ENCODE results near the gene AKR1B15.
"Not testable (repeated sequence)": the region's sequence is repeated elsewhere in the genome, so short reads cannot be mapped to it uniquely, and the experiment has no call there.

AKR1B15 gene

GRCh38 chr7:134548877-134549276, at the start of gene AKR1B15:
Gene AKR1B15 (plus strand): TSS chr7:134549110. CDS start chr7:134564620, 15,510 bp downstream.
- DNase-seq (ENCODE audit: extremely low spot score, insufficient read length, low read depth), result peak; percentile 63

GRCh38 chr7:134500406-134500805, 48.5 kb upstream of the AKR1B15 start:
- FAIRE-seq (no peak), DNase-seq (ENCODE audit: extremely low spot score, insufficient read length, low read depth) (no peak)

More at GRCh38 chr7:134548877-134549276, at the start of gene AKR1B15:
- FAIRE-seq, result peak; percentile 81

GRCh38 chr7:134500982-134501381, 47.9 kb upstream of the AKR1B15 start:
- FAIRE-seq (no peak), DNase-seq (ENCODE audit: extremely low spot score, insufficient read length, low read depth) (no peak)

DNA sequence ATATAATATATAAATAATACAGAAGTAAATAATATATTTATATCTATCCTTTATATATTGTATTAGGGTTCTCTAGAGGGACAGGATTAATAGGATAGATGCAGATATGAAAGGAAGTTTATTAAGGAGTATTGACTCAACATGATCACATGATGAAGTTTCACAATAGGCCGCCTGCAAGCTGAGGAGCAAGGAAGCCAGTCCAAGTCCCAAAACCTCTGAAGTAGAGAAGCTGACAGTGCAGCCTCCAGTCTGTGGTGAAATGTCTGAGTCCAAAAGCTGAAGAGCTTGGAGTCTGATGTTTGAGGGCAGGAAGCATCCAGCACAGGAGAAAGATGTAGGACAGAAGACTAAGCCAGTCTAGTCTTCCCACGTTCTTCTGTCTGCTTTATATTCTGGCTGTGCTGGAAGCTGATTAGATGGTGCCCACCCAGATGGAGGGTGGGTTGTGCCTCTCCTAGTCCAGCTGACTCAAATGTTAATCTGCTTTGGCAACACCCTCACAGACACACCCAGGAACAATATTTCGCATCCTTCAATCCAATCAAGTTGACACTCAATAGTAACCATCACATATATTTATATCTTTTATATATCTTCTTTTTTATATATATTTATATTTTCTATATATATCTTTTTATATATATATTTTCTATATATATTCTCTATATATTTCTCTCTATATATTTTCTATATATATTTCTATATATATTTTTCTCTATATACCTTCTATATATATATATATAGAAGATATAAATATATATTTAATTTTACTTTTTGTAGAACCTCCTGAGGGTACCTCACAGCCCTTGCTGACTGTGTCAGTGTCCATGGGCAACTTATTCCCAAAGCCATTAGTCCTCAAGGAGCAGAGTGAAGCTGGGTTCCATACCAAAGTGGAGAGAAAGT, 46.2 kb upstream of the AKR1B15 start:
- no peak for DNase-seq (ENCODE audit: extremely low spot score, insufficient read length, low read depth)
- no peak for FAIRE-seq

GRCh38 chr7:134504660-134505164, 44.2 kb upstream of the AKR1B15 start:
- no peak for FAIRE-seq
- DNase-seq (ENCODE audit: extremely low spot score, insufficient read length, low read depth), result no peak

DNA sequence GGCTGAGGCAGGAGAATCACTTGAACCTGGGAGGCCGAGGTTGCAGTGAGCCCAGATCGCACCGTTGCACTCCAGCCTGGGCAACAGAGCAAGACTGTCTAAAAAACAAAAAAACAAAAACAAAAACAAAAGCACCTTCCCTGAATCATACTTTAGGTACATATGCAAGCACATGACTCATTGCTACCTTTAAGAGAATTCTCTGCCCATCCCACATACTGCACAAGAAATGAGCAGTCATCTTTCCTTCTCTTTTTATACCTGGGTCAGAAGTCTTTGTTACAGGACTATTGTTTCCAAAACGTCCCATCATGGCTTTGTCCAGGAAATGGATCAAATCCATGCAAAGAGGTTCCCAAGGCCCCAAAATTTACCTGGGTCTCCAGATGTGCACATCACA, 43.1 kb upstream of the AKR1B15 start:
- no peak for DNase-seq (ENCODE audit: extremely low spot score, insufficient read length, low read depth)

GRCh38 chr7:134509010-134509409, 39.9 kb upstream of the AKR1B15 start:
- no peak for FAIRE-seq
- DNase-seq (ENCODE audit: extremely low spot score, insufficient read length, low read depth), result no peak

More for the DNA sequence above, 43.1 kb upstream of the AKR1B15 start:
- FAIRE-seq, result no peak

- no peak for FAIRE-seq
- no peak for DNase-seq (ENCODE audit: extremely low spot score, insufficient read length, low read depth)
Observed at GRCh38 chr7:134510646-134511045, 38.3 kb upstream of the AKR1B15 start.

DNA sequence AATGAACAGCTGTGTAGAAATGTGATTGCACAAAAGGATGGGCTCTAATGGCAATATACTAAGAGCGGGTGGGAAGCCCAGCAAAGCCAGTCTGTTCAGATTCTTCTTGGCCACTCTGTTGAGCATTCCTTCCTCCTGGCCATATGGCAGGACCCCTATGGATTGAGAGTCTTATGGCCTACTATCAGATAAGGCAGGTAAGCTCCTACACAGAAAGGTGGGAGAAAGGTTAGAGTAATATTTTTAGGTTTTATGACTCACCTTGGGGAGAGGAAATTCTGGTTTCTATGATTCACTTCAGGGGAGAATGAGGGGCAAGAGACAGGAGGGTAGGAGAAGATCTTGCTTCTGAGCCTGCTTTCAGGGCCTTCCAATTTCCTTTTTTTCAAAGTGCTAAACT, 36.6 kb upstream of the AKR1B15 start:
- FAIRE-seq, result no peak
- DNase-seq (ENCODE audit: extremely low spot score, insufficient read length, low read depth), result no peak

DNA sequence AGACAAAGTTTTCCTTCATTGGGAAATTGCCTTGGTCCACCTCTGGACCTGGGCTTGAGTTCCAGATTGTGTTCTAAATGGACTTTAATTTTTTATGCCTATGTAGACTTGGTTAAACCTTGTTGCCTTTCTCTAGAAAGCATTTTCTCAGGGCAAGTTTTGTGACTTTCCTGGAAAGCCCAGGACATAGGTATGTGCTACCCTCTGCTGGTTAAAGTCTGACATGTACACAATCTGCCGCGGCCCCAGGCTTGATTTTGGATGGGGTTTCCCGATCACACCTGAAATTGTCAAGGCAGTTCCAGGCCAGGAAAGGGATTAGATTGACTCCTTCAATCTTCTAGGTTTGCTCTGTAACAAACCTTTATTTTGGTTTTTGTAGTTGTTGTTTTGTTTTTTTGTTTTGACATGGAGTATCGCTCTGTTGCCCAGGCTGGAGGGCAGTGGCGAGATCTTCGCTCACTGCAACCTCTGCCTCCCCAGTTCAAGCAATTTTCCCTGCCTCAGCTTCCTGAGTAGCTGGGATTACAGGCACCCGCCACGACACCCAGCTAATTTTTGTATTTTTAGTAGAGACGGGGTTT, 35.6 kb upstream of the AKR1B15 start:
- no peak for FAIRE-seq
- DNase-seq (ENCODE audit: extremely low spot score, insufficient read length, low read depth), result peak; percentile 26

- FAIRE-seq, result no peak
- DNase-seq (ENCODE audit: extremely low spot score, insufficient read length, low read depth), result no peak
Observed at GRCh38 chr7:134514106-134514505, 34.8 kb upstream of the AKR1B15 start.

- FAIRE-seq (peak; percentile 71), DNase-seq (ENCODE audit: extremely low spot score, insufficient read length, low read depth) (peak; percentile 30)
Observed at GRCh38 chr7:134514663-134515062, 34.2 kb upstream of the AKR1B15 start.

GRCh38 chr7:134515569-134516468, 33.1 kb upstream of the AKR1B15 start:
- FAIRE-seq (no peak), DNase-seq (ENCODE audit: extremely low spot score, insufficient read length, low read depth) (no peak)

DNA sequence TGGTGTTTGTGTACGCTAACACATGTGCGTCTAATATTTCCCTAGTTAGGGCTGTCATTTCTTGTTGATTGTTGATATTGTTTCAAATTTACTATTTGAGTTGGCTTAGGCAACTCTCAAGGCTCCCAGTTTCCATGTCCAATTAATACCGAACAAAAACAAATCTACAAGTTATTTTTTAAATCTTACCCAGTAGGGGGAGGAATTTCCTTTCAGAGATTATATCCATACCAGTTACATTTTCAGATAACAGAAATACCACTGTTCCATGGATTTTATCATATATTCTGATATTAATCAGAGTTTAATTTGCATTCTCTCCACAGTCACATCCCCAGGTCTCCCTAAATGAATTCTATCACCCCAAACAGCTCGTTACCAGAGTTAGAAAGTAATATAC, 28.8 kb upstream of the AKR1B15 start:
- DNase-seq (ENCODE audit: extremely low spot score, insufficient read length, low read depth), result no peak
- no peak for FAIRE-seq

DNA sequence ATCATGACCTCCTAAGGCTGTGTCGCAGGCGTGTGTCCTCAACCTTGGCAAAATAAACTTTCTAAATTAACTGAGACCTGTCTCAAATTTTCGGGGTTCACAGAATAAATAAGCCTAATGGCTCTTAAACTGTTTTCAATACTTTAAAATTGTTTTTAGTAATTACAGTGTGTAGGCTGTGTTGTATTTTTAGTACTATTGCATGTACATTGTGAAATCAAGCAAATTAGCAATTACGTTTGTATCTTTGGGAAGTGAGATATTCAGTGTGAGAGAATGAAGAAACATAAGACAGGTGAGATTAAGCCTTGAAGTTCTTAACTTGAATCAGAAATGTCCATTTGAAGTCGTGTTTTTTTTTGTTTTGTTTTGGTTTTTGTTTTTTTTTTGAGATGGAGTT, 26.3 kb upstream of the AKR1B15 start:
- FAIRE-seq, result no peak
- no peak for DNase-seq (ENCODE audit: extremely low spot score, insufficient read length, low read depth)

DNA sequence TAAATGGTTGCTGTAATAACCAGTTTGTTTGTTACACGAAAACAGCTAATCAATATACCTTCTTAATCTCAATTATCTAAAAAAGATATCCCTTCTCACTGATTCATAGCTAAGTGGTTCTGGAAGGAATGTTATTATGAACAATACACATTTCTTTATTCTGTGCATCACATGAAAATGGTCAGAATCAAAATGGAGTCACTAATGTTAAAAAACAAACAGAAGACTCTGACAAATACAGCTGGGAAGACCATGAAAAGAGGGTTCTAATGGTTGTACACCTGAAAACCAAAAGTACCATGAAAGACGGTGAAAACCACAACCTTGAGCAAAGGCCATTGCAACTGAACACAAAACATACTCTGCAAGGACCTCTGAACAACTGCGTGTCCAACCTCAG, 23.5 kb upstream of the AKR1B15 start:
- DNase-seq (ENCODE audit: extremely low spot score, insufficient read length, low read depth); FAIRE-seq: not testable (repeated sequence)

- not testable (repeated sequence) for FAIRE-seq; DNase-seq (ENCODE audit: extremely low spot score, insufficient read length, low read depth)
Observed at GRCh38 chr7:134526552-134527248, 22.2 kb upstream of the AKR1B15 start.

DNA sequence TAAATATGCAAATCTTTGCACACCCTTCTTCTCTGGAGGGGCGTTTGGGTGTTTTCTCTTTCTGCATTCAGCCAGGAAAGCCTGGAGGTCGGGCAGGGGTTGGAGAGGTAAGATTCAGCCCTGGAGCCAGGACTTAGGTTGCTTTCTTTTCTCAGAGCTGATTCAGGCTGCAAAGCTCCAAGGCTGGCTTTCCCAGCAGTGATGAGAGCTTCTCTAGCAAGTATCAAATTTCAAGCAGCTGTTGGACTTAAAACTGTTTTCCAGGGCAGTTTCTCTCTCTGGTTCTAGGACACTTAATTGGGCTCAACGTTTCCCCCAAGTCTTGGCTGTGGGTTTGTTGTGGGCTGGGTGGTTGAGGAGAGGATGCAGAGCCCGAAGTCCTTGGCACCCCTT, 20.9 kb upstream of the AKR1B15 start:
- no peak for DNase-seq (ENCODE audit: extremely low spot score, insufficient read length, low read depth)
- FAIRE-seq, result no peak

DNA sequence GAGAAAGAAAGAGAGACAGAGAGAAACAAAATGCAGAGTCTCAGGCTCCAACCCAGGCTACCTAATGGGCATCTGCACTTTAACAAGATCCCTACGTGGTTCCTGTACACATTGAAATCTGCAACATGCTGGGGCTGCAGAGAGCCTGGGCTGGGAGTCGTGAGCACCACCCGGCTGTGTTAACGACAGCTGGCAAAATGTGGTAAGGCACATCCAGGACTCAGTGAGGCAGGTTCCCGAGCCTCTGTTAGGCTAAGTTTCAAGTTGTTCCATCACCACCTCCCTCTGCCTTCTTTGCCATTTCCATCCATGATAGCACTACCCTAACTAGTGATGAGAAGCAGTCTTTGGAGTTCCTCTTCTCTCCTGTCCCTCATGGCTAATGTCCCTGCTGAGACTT, 20.2 kb upstream of the AKR1B15 start:
- FAIRE-seq (no peak), DNase-seq (ENCODE audit: extremely low spot score, insufficient read length, low read depth) (no peak)

DNA sequence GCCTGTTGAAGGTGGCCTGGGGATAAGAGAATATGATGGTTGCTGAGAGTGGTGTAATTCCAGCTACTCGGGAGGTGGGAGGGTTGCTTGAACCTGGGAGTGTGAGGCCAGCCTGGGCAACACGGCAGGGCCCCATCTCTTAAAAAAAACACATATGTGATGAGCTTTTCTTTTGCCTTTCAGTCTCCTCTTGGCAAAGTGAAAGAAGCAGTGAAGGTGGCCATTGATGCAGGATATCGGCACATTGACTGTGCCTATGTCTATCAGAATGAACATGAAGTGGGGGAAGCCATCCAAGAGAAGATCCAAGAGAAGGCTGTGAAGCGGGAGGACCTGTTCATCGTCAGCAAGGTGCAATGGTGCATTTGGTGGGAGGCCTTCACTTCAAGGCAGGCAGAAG, 18.4 kb upstream of the AKR1B15 start:
- FAIRE-seq, result no peak
- no peak for DNase-seq (ENCODE audit: extremely low spot score, insufficient read length, low read depth)
